ENCODE results near the gene NIN. TPM values are rescaled to one million over a fixed set of nuclear protein-coding genes. Genes with fewer than 3 reads are reported as not detected.

NIN gene
- total RNA-seq, 1 experiment from 2014 or later, result 37.1 TPM

DNA sequence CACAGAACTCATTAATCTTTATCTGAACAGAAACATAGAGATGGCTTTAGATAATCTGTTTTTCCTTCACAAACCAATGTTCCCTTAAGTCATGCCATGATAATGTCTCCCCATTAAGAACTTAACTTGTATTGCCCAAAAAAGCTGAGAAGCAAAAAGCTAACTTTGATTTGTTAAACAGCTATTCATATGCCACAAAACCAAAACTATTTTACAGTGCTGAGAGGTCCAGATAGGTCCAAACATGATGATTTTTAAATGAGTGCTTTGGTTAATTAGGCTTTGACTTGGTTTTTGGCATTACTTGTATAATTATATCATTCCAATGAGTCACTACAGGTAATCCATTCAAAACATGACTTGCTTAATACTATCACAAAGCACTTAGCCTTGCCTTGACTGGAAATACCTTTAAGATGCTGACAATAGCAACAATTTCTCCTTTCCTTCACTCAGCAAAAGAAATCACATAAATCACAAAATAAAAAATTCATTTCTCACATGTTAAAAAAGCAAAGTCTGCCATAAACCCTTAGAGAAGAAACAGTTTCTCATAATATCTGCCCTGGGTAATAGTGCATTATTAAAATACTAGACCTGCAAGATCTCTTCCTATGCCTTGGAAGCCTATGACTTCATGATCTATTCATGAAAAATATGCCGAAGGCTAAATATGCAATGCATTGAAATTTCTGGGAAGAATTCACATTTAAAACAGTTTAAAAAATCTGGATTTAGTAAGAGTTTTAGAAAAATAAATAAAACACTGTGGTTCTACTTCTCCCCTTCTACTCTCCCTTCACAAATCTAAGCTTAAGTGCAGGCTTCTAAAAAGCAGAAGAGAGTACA lies 110.8 kb downstream of the NIN start:
- in situ Hi-C loops (cut with HindIII; ENCODE audit: low pct_unique_long_range_greater_than_20kb, low sequenced_read_pairs) (no loop called here), intact Hi-C loops (cut with micrococcal nuclease; ENCODE audit: unreplicated experiment) (no loop called here)
- POLR2A ChIA-PET, result no interaction called here
- H3K4me3 ChIP-seq (ENCODE audit: low read depth in 2 of 2, low read length in 2 of 2), result no peak overlapping the region
- no peak for ATAC-seq
- no peak for TF ChIP-seq POLR2AphosphoS5 (IDR thresholded peaks at IDR 0.05; ENCODE audit: low read depth, low read length)
- TF ChIP-seq CTCF (IDR thresholded peaks at IDR 0.05), result no peak
- TF ChIP-seq TCF7L2 (IDR thresholded peaks at IDR 0.05; ENCODE audit: low read depth, low read length), result no peak
- no peak for TF ChIP-seq REST (IDR thresholded peaks at IDR 0.05; ENCODE audit: insufficient read depth in 1 of 2, low read depth in 2 of 2, low read length in 1 of 2)
- no peak for TF ChIP-seq SIN3A (IDR thresholded peaks at IDR 0.05; ENCODE audit: borderline replicate concordance, insufficient read depth, low read depth, low read length)
- no peak for DNase-seq (ENCODE audit: low read depth, low spot score)
- H3K36me3 ChIP-seq (ENCODE audit: control insufficient read depth, insufficient read depth, low read length), result 0 out of 2 replicates have a peak, but pooled peaks cover 4% of the 10 kb centered on the region
- H3K9me3 ChIP-seq (ENCODE audit: control insufficient read depth, insufficient read depth, low read depth, low read length), result no peaks in the 10 kb centered on the region
- H3K27me3 ChIP-seq (ENCODE audit: control insufficient read depth, insufficient read depth, low read length), result no peaks in the 10 kb centered on the region
- CTCF ChIA-PET, result no interaction called here
- no TSS peak for BruUV-seq (replicated peaks)
- H3K4me1 ChIP-seq (ENCODE audit: control insufficient read depth, insufficient read depth, low read length), result no peaks in the 10 kb centered on the region
- no peak overlapping the region for H3K27ac ChIP-seq (ENCODE audit: low read length)

- no TSS peak for BruUV-seq (replicated peaks)
- in situ Hi-C loops (cut with HindIII; ENCODE audit: low pct_unique_long_range_greater_than_20kb, low sequenced_read_pairs) (no loop called here), intact Hi-C loops (cut with micrococcal nuclease; ENCODE audit: unreplicated experiment) (no loop called here)
- ATAC-seq (no peak), DNase-seq (ENCODE audit: low read depth, low spot score) (no peak)
- no peak for TF ChIP-seq CTCF (IDR thresholded peaks at IDR 0.05)
- no peak for TF ChIP-seq SIN3A (IDR thresholded peaks at IDR 0.05; ENCODE audit: borderline replicate concordance, insufficient read depth, low read depth, low read length)
- CTCF ChIA-PET, result no interaction called here
- no peaks in the 10 kb centered on the region for H3K27me3 ChIP-seq (ENCODE audit: control insufficient read depth, insufficient read depth, low read length)
- no peaks in the 10 kb centered on the region for H3K36me3 ChIP-seq (ENCODE audit: control insufficient read depth, insufficient read depth, low read length)
- H3K9me3 ChIP-seq (ENCODE audit: control insufficient read depth, insufficient read depth, low read depth, low read length), result no peaks in the 10 kb centered on the region
- no peak overlapping the region for H3K4me3 ChIP-seq (ENCODE audit: low read depth in 2 of 2, low read length in 2 of 2)
- H3K4me1 ChIP-seq (ENCODE audit: control insufficient read depth, insufficient read depth, low read length), result no peaks in the 10 kb centered on the region
- POLR2A ChIA-PET, result interaction anchor here (0.5 kb wide), 1 partner anchor 122 kb away, joined by 3 read pairs; no protein-coding TSS in a partner anchor
- H3K27ac ChIP-seq (ENCODE audit: low read length), result no peak overlapping the region
Measured at GRCh38 chr14:50718949-50719348, 112.0 kb downstream of the NIN start.
